HG02763 (cell line): ENCODE results near the gene MS4A2.
"Not testable (repeated sequence)": the region's sequence is repeated elsewhere in the genome, so short reads cannot be mapped to it uniquely, and the experiment has no call there.

Experiments
- ATAC-seq: cut with Tn5 transposase; IDR thresholded peaks from one replicate; pipeline ENCODE4 v1.9.1; 2021; ENCODE audit warnings: mild to moderate bottlenecking, moderate library complexity; ENCODE audit not compliant: unreplicated experiment

The MS4A2 gene

GRCh38 chr11:60088364-60088763, at the start of gene MS4A2:
Gene MS4A2, plus strand, starts transcription at chr11:60088664. Its CDS starts 102 bp downstream, at chr11:60088766.
- no peak for ATAC-seq

- no peak for ATAC-seq
Observed at GRCh38 chr11:60040109-60040508, 48.4 kb upstream of the MS4A2 start, which contains the start of gene OOSP2. Gene OOSP2, plus strand, starts transcription at chr11:60040409. Its CDS starts 51 bp downstream, at chr11:60040460.

- not testable (repeated sequence) for ATAC-seq
Observed at GRCh38 chr11:60050422-60050821, 38.0 kb upstream of the MS4A2 start.

- not testable (repeated sequence) for ATAC-seq
Observed at GRCh38 chr11:60050839-60051238, 37.6 kb upstream of the MS4A2 start.

- ATAC-seq = no peak
Observed at GRCh38 chr11:60056349-60056969, 32.0 kb upstream of the MS4A2 start, which contains the start of gene MS4A3. Gene MS4A3, plus strand, starts transcription at chr11:60056665. Its CDS starts 4,496 bp downstream, at chr11:60061161.

- ATAC-seq = no peak
Observed at GRCh38 chr11:60059052-60059451, 29.4 kb upstream of the MS4A2 start.

GRCh38 chr11:60059521-60060240, 28.8 kb upstream of the MS4A2 start:
- ATAC-seq = no peak

GRCh38 chr11:60064111-60064510, 24.4 kb upstream of the MS4A2 start:
- ATAC-seq = no peak

- ATAC-seq = no peak
Observed at GRCh38 chr11:60065801-60066200, 22.7 kb upstream of the MS4A2 start.

- no peak for ATAC-seq
Observed at GRCh38 chr11:60069450-60069849, 19.0 kb upstream of the MS4A2 start.

GRCh38 chr11:60071644-60072043, 16.8 kb upstream of the MS4A2 start:
- not testable (repeated sequence) for ATAC-seq

GRCh38 chr11:60077216-60077817, 11.1 kb upstream of the MS4A2 start:
- ATAC-seq = no peak

- ATAC-seq = no peak
Observed at GRCh38 chr11:60077981-60078380, 10.5 kb upstream of the MS4A2 start.

GRCh38 chr11:60078745-60079144, 9.7 kb upstream of the MS4A2 start:
- ATAC-seq = no peak

GRCh38 chr11:60080535-60080934, 7.9 kb upstream of the MS4A2 start:
- ATAC-seq = no peak

GRCh38 chr11:60084631-60085273, 3.7 kb upstream of the MS4A2 start:
- no peak for ATAC-seq

GRCh38 chr11:60085909-60086308, 2.6 kb upstream of the MS4A2 start:
- ATAC-seq = no peak

- no peak for ATAC-seq
Observed at GRCh38 chr11:60087239-60087638, 1.2 kb upstream of the MS4A2 start.

GRCh38 chr11:60095477-60096120, 7.1 kb downstream of the MS4A2 start:
- ATAC-seq = no peak

- no peak for ATAC-seq
Observed at GRCh38 chr11:60097189-60097588, 8.7 kb downstream of the MS4A2 start.

- ATAC-seq = peak; percentile 71
Observed at GRCh38 chr11:60098508-60098907, 10.0 kb downstream of the MS4A2 start.
